Adrenal gland (tissue), 12 donors: ENCODE data around the gene PXYLP1. TPM values are rescaled to one million over a fixed set of nuclear protein-coding genes. Genes with fewer than 3 reads are reported as not detected.

Experiments used
- DNase-seq, 7 donors: peaks; one replicate each; pipeline ENCODE4 v3.0.0-alpha.2; 2019 to 2020
- H3K27ac ChIP-seq, 5 donors: fragments of 200-600 bp; sonication (generic) in 4 of 5; 1 replicate in 3 of 5; 2 replicates in 2 of 5; pipeline versions ENCODE4 v1.5.1 to v1.8.0; 2016 to 2020; ENCODE audit warnings: mild to moderate bottlenecking in 1 of 5
- H3K27me3 ChIP-seq: fragments of 200-600 bp; 2 replicates; pipeline ENCODE4 v1.8.0; 2021
- H3K36me3 ChIP-seq, 2 donors: fragments of 200-600 bp; replicated peaks in 1 of 2; 1 replicate in 1 of 2; 2 replicates in 1 of 2; pipeline versions ENCODE4 v1.5.1 to v1.8.0; 2018 to 2022
- H3K4me1 ChIP-seq, 2 donors: fragments of 200-600 bp; replicated peaks in 1 of 2; 1 replicate in 1 of 2; 2 replicates in 1 of 2; pipeline versions ENCODE4 v1.5.1 to v1.8.0; 2018 to 2021
- H3K4me3 ChIP-seq, 4 donors: fragments of 200-600 bp; sonication (generic) in 3 of 4; one replicate each; pipeline ENCODE4 v1.5.1; 2016 to 2018
- H3K9me3 ChIP-seq, 3 donors: fragments of 200-600 bp; sonication (generic) in 1 of 3; replicated peaks in 1 of 3; 1 replicate in 2 of 3; 2 replicates in 1 of 3; pipeline versions ENCODE4 v1.5.1 to v1.8.0; 2016 to 2021
- POLR2A ChIP-seq, 2 donors: fragments of 450-650 bp; IDR thresholded peaks; one replicate each; pipeline ENCODE4 v1.6.1; 2017; ENCODE audit warnings: antibody characterized with exemption in 2 of 2, mild to moderate bottlenecking in 2 of 2, moderate library complexity in 1 of 2
- WGBS, 4 donors: extraction: QIAGEN DNeasy Blood & Tissue Kit in 2 of 4; methylation state at CpG; one replicate each; pipeline versions ENCODE4 v1.1.5 to v1.1.7; 2013 to 2017; 5-methylcytosine and 5-hydroxymethylcytosine counted together
- intact Hi-C, 2 donors: fragments of 100-400 bp; cut with DNase I; formaldehyde crosslinking; loops; one replicate each; pipeline versions ENCODE4 v1.14.1 to v1.15.0; 2022 to 2023
- polyA plus RNA-seq, 3 donors: library from polyadenylated mRNA; stranded (reverse); fragments of 200-250 nt in 2 of 3; fragments of 350-450 nt in 1 of 3; fragmentation: Illumina TruSeq in 1 of 3; extraction: RNeasy Lipid Tissue Mini Kit (QIAGEN cat#74804) in 1 of 3; gene quantifications; one replicate each; pipeline ENCODE4 v1.2.3, GENCODE V29; 2013 to 2014
- total RNA-seq, 9 donors: library from RNA; depleted of rRNA in 4 of 9; stranded (reverse); fragments of >200 nt in 4 of 9; fragments of 120-200 nt in 1 of 9; fragmentation: NEBNext Ultra II Directional in 1 of 9; extraction: Animal tissue kit (Norgen Biotek cat#: 25700) in 1 of 9; gene quantifications; one replicate each; pipeline versions ENCODE4 v1.1.0 to v1.2.4, GENCODE V29; 2013 to 2023
- TF ChIP-seq, protein P1 (sequence below), 6 experiments: fragments of 450-650 bp in 4 of 6; fragments of 200-600 bp in 2 of 6; sonication (generic) in 1 of 6; IDR thresholded peaks; 1 replicate in 5 of 6; 2 replicates in 1 of 6; pipeline versions ENCODE4 v1.5.1 to v1.8.0; 2016 to 2021; ENCODE audit warnings: antibody characterized with exemption in 6 of 6, mild to moderate bottlenecking in 2 of 6, moderate library complexity in 1 of 6
- donor health status: healthy with polysubstance abuse.
- donor health status: Bipolar disorder and iron deficiency.
- donor health status: DM: yes; HTN: yes; CAD: no.
- donor health status: DM: no; HTN: no; CAD: no.
- donor health status: DM: no; HTN: no; CAD: no.
- donor health status: DM: yes; HTN: yes; CAD: no.

The PXYLP1 gene
- total and polyA plus RNA-seq, 12 donors = 5.5 to 22.7 (median 8.1) TPM

- no peaks in the 10 kb centered on the region for H3K36me3 ChIP-seq
- DNase-seq = peak in 1 of 7 donors; percentile 29
- peaks cover 0 to 4% of the 10 kb centered on the region in 2 donors for H3K4me1 ChIP-seq
- no peak overlapping the region for H3K4me3 ChIP-seq
- TF ChIP-seq, protein P1, sequence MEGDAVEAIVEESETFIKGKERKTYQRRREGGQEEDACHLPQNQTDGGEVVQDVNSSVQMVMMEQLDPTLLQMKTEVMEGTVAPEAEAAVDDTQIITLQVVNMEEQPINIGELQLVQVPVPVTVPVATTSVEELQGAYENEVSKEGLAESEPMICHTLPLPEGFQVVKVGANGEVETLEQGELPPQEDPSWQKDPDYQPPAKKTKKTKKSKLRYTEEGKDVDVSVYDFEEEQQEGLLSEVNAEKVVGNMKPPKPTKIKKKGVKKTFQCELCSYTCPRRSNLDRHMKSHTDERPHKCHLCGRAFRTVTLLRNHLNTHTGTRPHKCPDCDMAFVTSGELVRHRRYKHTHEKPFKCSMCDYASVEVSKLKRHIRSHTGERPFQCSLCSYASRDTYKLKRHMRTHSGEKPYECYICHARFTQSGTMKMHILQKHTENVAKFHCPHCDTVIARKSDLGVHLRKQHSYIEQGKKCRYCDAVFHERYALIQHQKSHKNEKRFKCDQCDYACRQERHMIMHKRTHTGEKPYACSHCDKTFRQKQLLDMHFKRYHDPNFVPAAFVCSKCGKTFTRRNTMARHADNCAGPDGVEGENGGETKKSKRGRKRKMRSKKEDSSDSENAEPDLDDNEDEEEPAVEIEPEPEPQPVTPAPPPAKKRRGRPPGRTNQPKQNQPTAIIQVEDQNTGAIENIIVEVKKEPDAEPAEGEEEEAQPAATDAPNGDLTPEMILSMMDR (IDR thresholded peaks at IDR 0.05) = no peak
- no peak for TF ChIP-seq POLR2A (IDR thresholded peaks at IDR 0.05)
- WGBS, 4 donors = 63 to 88% (median 76%) methylated on average over 1 of the region's 1 CpG
- no peaks in the 10 kb centered on the region for H3K27me3 ChIP-seq
- H3K9me3 ChIP-seq = no peaks in the 10 kb centered on the region
- intact Hi-C loops = loop anchor here in 1 of 2 donors (5.0 kb wide), 1 partner anchor 43 kb away; the partner anchor contains the start of gene PXYLP1
- H3K27ac ChIP-seq = no peak overlapping the region
These were observed 43.4 kb downstream of the PXYLP1 start for GRCh38 chr3:141275032-141275422.

DNA sequence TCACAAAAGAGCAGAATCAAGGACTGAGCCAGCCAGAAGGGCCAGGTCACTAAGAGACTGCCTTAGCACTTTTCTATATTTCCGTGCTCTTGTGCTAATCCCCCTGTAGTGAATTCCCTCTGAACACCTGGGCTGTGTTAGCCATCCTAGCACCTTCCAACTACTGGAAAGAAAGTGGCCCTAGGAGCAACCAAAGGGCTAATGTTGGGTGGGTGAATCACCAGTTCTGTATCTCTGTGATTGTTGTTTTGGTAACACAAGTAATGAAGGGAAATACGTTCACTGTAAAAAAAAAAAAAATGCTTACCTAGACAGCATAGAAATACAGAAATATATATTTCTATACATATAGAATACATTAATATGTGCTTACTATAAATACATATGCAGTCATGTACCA, 43.9 kb downstream of the PXYLP1 start:
- DNase-seq = no peak
- TF ChIP-seq, protein P1 (IDR thresholded peaks at IDR 0.05) = no peak
- TF ChIP-seq POLR2A (IDR thresholded peaks at IDR 0.05) = no peak
- Histone ChIP-seq H3K36me3 (no peaks in the 10 kb centered on the region), H3K4me3 (no peak overlapping the region), H3K27ac (no peak overlapping the region), H3K4me1 (peaks cover 0 to 4% of the 10 kb centered on the region in 2 donors), H3K27me3 (no peaks in the 10 kb centered on the region), H3K9me3 (no peaks in the 10 kb centered on the region)
- intact Hi-C loops = loop anchor here in 1 of 2 donors (5.0 kb wide), 1 partner anchor 43 kb away; the partner anchor contains the start of gene PXYLP1
- 46 to 77% (median 61%) methylated on average over 2 of the region's 2 CpGs for WGBS, 4 donors

DNA sequence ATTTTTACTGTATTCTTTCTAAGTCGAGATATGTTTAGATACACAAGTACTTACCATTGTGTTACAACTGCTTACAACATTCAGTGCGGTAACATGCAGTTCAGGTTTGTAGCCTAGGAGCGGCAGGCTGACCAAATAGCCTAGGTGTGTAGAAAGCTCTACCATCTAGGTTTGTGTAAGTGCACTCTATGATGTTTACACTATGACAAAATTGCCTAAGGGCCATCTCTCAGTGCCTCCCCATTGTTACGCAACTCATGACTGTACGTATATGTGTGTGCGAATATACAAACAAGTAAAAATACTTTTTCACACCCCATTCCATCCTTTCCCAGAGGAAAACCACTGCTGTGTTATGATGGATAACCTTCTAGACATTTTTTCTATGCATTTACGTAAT, 44.3 kb downstream of the PXYLP1 start:
- Histone ChIP-seq H3K4me3 (no peak overlapping the region), H3K27ac (no peak overlapping the region), H3K27me3 (no peaks in the 10 kb centered on the region), H3K36me3 (no peaks in the 10 kb centered on the region), H3K9me3 (no peaks in the 10 kb centered on the region), H3K4me1 (peaks cover 0 to 4% of the 10 kb centered on the region in 2 donors)
- TF ChIP-seq POLR2A (IDR thresholded peaks at IDR 0.05) = no peak
- TF ChIP-seq, protein P1 (IDR thresholded peaks at IDR 0.05) = no peak
- 88 to 94% (median 92%) methylated on average over 7 of the region's 7 CpGs for WGBS, 4 donors
- DNase-seq = peak in 1 of 7 donors; percentile 36
- intact Hi-C loops = loop anchor here in 1 of 2 donors (5.0 kb wide), 1 partner anchor 44 kb away; the partner anchor contains the start of gene PXYLP1

- no peaks in the 10 kb centered on the region for H3K9me3 ChIP-seq
- intact Hi-C loops = loop anchor here in 1 of 2 donors (5.0 kb wide), 1 partner anchor 44 kb away; the partner anchor contains the start of gene PXYLP1
- no peak for TF ChIP-seq POLR2A (IDR thresholded peaks at IDR 0.05)
- TF ChIP-seq, protein P1 (IDR thresholded peaks at IDR 0.05) = no peak
- H3K4me3 ChIP-seq = no peak overlapping the region
- 74 to 85% (median 83%) methylated on average over 9 of the region's 9 CpGs for WGBS, 4 donors
- peaks cover 0 to 4% of the 10 kb centered on the region in 2 donors for H3K4me1 ChIP-seq
- H3K27me3 ChIP-seq = no peaks in the 10 kb centered on the region
- DNase-seq = peak in 1 of 7 donors; percentile 36
- H3K36me3 ChIP-seq = no peaks in the 10 kb centered on the region
- H3K27ac ChIP-seq = no peak overlapping the region
These were observed 44.8 kb downstream of the PXYLP1 start for GRCh38 chr3:141276398-141276797.
